ENCODE measurements around the gene PDZK1IP1.

DNA sequence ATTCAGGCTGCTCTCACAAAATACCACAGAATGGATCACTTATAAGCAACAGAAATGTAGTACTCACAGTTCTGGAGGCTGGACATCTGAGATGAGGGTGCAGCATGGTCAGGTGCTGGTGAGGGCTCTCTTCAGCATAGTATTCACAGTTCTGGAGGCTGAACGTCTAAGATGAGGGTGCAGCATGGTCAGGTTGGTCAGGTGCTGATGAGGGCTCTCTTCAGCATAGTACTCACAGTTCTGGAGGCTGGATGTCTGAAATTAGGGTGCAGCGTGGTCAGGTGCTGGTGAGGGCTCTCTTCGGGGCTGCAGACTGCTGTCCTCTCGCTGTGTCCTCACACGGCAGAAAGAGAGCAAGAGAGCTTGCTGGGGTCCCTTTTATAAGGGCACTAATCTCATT lies 17.1 kb downstream of the PDZK1IP1 start:
- TF ChIP-seq POLR2A (IDR thresholded peaks at IDR 0.05) (no peak), EP300 (IDR thresholded peaks at IDR 0.05) (no peak), POLR2AphosphoS5 (IDR thresholded peaks at IDR 0.05) (no peak)
- TF ChIP-seq, protein P1, sequence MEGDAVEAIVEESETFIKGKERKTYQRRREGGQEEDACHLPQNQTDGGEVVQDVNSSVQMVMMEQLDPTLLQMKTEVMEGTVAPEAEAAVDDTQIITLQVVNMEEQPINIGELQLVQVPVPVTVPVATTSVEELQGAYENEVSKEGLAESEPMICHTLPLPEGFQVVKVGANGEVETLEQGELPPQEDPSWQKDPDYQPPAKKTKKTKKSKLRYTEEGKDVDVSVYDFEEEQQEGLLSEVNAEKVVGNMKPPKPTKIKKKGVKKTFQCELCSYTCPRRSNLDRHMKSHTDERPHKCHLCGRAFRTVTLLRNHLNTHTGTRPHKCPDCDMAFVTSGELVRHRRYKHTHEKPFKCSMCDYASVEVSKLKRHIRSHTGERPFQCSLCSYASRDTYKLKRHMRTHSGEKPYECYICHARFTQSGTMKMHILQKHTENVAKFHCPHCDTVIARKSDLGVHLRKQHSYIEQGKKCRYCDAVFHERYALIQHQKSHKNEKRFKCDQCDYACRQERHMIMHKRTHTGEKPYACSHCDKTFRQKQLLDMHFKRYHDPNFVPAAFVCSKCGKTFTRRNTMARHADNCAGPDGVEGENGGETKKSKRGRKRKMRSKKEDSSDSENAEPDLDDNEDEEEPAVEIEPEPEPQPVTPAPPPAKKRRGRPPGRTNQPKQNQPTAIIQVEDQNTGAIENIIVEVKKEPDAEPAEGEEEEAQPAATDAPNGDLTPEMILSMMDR (IDR thresholded peaks at IDR 0.05) = no peak
